GM23248 (cell line): ENCODE results near the gene PEPD.

Experiments used
- EZH2 ChIP-seq: fragments of 200-600 bp; sonication (generic); IDR thresholded peaks from 2 replicates; pipeline ENCODE4 v1.6.1; 2018; ENCODE audit warnings: antibody characterized with exemption, mild to moderate bottlenecking; ENCODE audit not compliant: insufficient read depth, poor library complexity, severe bottlenecking
- EZH2phosphoT487 ChIP-seq: fragments of 200-600 bp; sonication (generic); IDR thresholded peaks from 2 replicates; pipeline ENCODE4 v1.6.1; 2018; ENCODE audit warnings: antibody characterized with exemption, moderate library complexity, mild to moderate bottlenecking, low read depth; ENCODE audit not compliant: insufficient read depth

GRCh38 chr19:33398361-33399060, 123.1 kb downstream of the PEPD start:
- TF ChIP-seq EZH2: no peak
- TF ChIP-seq EZH2phosphoT487: no peak
